Caco-2 (cell line): ENCODE data around the gene ARV1. TPM values are rescaled to one million over a fixed set of nuclear protein-coding genes. Genes with fewer than 3 reads are reported as not detected.

Experiments used
- BruUV-seq: library from RNA; stranded (reverse); fragments of 400-500 nt; replicated peaks from 2 replicates; lab custom pipeline; 2021; lab: Mats Ljungman, UMichigan
- CTCF ChIA-PET: fragments of 300-600 bp; sonication (Branson Sonifier 250); formaldehyde crosslinking; loops from one replicate; lab custom pipeline; 2022; ENCODE audit warnings: antibody characterized with exemption; lab: Charles Lee
- POLR2A ChIA-PET: fragments of 300-600 bp; sonication (Branson Sonifier 250); formaldehyde crosslinking; loops from one replicate; lab custom pipeline; 2022; ENCODE audit warnings: antibody characterized with exemption; lab: Charles Lee
- DNase-seq, 2 experiments: peaks; one replicate each; pipeline versions ENCODE4 v3.0.0 to v3.0.0-alpha.2; 2020 to 2022
- H3K27me3 ChIP-seq: replicated peaks from 2 replicates; pipeline ENCODE4 v1.6.0; 2011; ENCODE audit warnings: low read length; ENCODE audit not compliant: control insufficient read depth, insufficient read depth
- H3K36me3 ChIP-seq: 2 replicates; pipeline ENCODE4 v1.5.1; 2011; ENCODE audit warnings: low read length; ENCODE audit not compliant: control insufficient read depth, insufficient read depth
- H3K4me1 ChIP-seq: fragments of 250-450 bp; sonication (Bioruptor Pico); 2 replicates; pipeline ENCODE4 v1.5.1; 2020; ENCODE audit warnings: mild to moderate bottlenecking
- H3K4me3 ChIP-seq: 2 replicates; pipeline ENCODE4 v1.5.1; 2011; ENCODE audit warnings: low read depth, mild to moderate bottlenecking, control low read depth, low read length
- H3K9me3 ChIP-seq: fragments of 250-450 bp; sonication (Bioruptor Pico); 2 replicates; pipeline ENCODE4 v1.5.1; 2020; ENCODE audit warnings: mild to moderate bottlenecking, moderate library complexity
- H3K27ac Mint-ChIP-seq: one replicate; pipeline ENCODE4 v1.8.0; 2022; ENCODE audit warnings: mixed read lengths; ENCODE audit not compliant: unreplicated experiment
- H3K27me3 Mint-ChIP-seq: one replicate; pipeline ENCODE4 v1.8.0; 2022; ENCODE audit warnings: mixed read lengths; ENCODE audit not compliant: insufficient read depth, unreplicated experiment
- H3K36me3 Mint-ChIP-seq: one replicate; pipeline ENCODE4 v1.8.0; 2022; ENCODE audit warnings: mild to moderate bottlenecking, mixed read lengths; ENCODE audit not compliant: insufficient read depth, unreplicated experiment
- H3K4me1 Mint-ChIP-seq: one replicate; pipeline ENCODE4 v1.8.0; 2022; ENCODE audit warnings: low read depth, mixed read lengths; ENCODE audit not compliant: unreplicated experiment
- H3K4me3 Mint-ChIP-seq: one replicate; pipeline ENCODE4 v1.8.0; 2022; ENCODE audit warnings: mild to moderate bottlenecking, moderate library complexity, mixed read lengths; ENCODE audit not compliant: unreplicated experiment
- H3K9me3 Mint-ChIP-seq: one replicate; pipeline ENCODE4 v1.8.0; 2022; ENCODE audit warnings: mixed read lengths; ENCODE audit not compliant: unreplicated experiment
- CTCF ChIP-seq, 2 experiments: fragments of 200-600 bp in 1 of 2; IDR thresholded peaks; 1 replicate in 1 of 2; 2 replicates in 1 of 2; pipeline versions ENCODE4 v1.5.1 to v1.8.0; 2011 to 2022; ENCODE audit warnings: antibody characterized with exemption in 1 of 2, control low read depth in 1 of 2, inconsistent platforms in 1 of 2, low read depth in 1 of 2, low read length in 1 of 2, mild to moderate bottlenecking in 1 of 2, moderate library complexity in 1 of 2; ENCODE audit not compliant: insufficient read depth in 1 of 2, severe bottlenecking in 1 of 2, unreplicated experiment in 1 of 2
- intact Hi-C: fragments of 100-400 bp; cut with micrococcal nuclease; formaldehyde crosslinking; loops from one replicate; pipeline ENCODE4 v1.10.0; 2022; ENCODE audit not compliant: unreplicated experiment
- total RNA-seq: library from RNA; stranded (reverse); gene quantifications from 2 replicates; pipeline ENCODE4 v1.2.3, GENCODE V29; 2022

ARV1 gene
- total RNA-seq, 1 experiment from 2014 or later = 9.8 TPM

DNA sequence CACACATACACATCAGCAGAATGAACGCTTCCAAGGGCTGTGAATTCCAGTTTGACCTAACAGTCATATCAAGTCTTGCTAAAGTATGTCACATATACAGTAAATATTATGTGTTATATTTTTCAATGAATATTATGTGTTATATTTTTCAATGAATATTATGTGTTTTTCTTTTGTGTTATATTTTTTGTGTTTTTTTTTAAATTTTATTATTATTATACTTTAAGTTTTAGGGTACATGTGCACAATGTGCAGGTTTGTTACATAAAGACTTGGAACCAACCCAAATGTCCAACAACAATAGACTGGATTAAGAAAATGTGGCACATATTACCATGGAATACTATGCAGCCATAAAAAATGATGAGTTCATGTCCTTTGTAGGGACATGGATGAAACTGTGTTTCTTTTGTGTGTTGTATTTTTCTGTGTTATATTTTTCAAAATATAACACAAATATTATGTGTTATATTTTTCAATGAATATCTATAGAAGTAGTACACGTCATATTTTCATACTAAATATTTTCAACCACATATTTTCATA lies 35.8 kb upstream of the ARV1 start:
- Mint-ChIP-seq H3K9me3 (no peaks in the 10 kb centered on the region), H3K4me3 (no peak overlapping the region), H3K27me3 (no peaks in the 10 kb centered on the region), H3K36me3 (peaks cover 54% of the 10 kb centered on the region), H3K27ac (peak overlapping the region; percentile 1), H3K4me1 (peaks cover 23% of the 10 kb centered on the region)
- no peak for DNase-seq
- POLR2A ChIA-PET = no interaction called here
- Histone ChIP-seq H3K4me1 (peaks cover 38% of the 10 kb centered on the region), H3K4me3 (no peak overlapping the region), H3K9me3 (no peaks in the 10 kb centered on the region), H3K27me3 (no peaks in the 10 kb centered on the region), H3K36me3 (peaks cover 2% of the 10 kb centered on the region; the same call in 1 of the 2 replicates)
- CTCF ChIA-PET = no interaction called here
- intact Hi-C loops = no loop called here
- BruUV-seq = no TSS peak
- no peak for TF ChIP-seq CTCF (IDR thresholded peaks at IDR 0.05; ENCODE audit: insufficient read depth in 1 of 2, low read depth in 1 of 2, low read length in 1 of 2, severe bottlenecking in 1 of 2, unreplicated experiment in 1 of 2)

DNA sequence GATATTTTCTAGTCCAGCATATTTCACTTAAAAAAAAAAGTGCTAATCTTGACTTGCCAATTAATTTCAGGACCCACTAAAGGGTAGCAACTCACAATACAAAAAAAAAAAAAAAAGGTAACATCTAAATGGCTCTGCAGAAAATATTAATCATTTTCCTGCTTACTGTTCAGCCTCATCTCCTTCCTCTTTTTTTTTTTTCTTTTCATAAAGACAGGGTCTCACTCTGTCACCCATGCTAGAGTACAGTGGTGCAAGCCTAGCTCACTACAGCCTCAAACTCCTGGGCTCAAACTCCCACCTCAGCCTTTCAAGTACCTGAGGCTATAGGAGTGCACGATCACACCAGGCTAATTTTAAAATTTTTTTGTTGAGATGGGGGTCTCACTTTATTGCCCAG lies 30.6 kb upstream of the ARV1 start:
- Histone ChIP-seq H3K9me3 (no peaks in the 10 kb centered on the region), H3K4me3 (no peak overlapping the region), H3K27me3 (no peaks in the 10 kb centered on the region), H3K4me1 (peaks cover 29% of the 10 kb centered on the region), H3K36me3 (no peaks in the 10 kb centered on the region)
- intact Hi-C loops = loop anchor here (2.0 kb wide), 1 partner anchor 24 kb away; no protein-coding TSS in a partner anchor
- Mint-ChIP-seq H3K27me3 (no peaks in the 10 kb centered on the region), H3K36me3 (peaks cover 58% of the 10 kb centered on the region), H3K4me1 (peaks cover 22% of the 10 kb centered on the region), H3K9me3 (no peaks in the 10 kb centered on the region), H3K4me3 (peak overlapping the region; percentile 57), H3K27ac (peak overlapping the region; percentile 90)
- ChIA-PET POLR2A (interaction anchor here (0.9 to 1.1 kb wide), 3 partner anchors 9 to 31 kb away, joined by 3 to 5 read pairs (median 4); partner anchors contain the start of gene ARV1), CTCF (interaction anchor here (1.1 to 1.8 kb wide), 2 partner anchors 9 to 21 kb away, joined by 3 to 9 read pairs; no protein-coding TSS in a partner anchor)
- TF ChIP-seq CTCF (IDR thresholded peaks at IDR 0.05; ENCODE audit: insufficient read depth in 1 of 2, low read depth in 1 of 2, low read length in 1 of 2, severe bottlenecking in 1 of 2, unreplicated experiment in 1 of 2) = no peak
- no peak for DNase-seq
- BruUV-seq = no TSS peak

GRCh38 chr1:230948903-230949302 lies 30.0 kb upstream of the ARV1 start:
- no peak for TF ChIP-seq CTCF (IDR thresholded peaks at IDR 0.05; ENCODE audit: insufficient read depth in 1 of 2, low read depth in 1 of 2, low read length in 1 of 2, severe bottlenecking in 1 of 2, unreplicated experiment in 1 of 2)

More at GRCh38 chr1:230948903-230949302, 30.0 kb upstream of the ARV1 start:
- Histone ChIP-seq H3K36me3 (peaks cover 2% of the 10 kb centered on the region; the same call in 1 of the 2 replicates), H3K9me3 (no peaks in the 10 kb centered on the region), H3K4me1 (peaks cover 29% of the 10 kb centered on the region), H3K27me3 (no peaks in the 10 kb centered on the region), H3K4me3 (no peak overlapping the region)
- H3K4me1 Mint-ChIP-seq = peaks cover 22% of the 10 kb centered on the region
- H3K36me3 Mint-ChIP-seq = peaks cover 57% of the 10 kb centered on the region
- ChIA-PET CTCF (interaction anchor here (1.1 to 1.8 kb wide), 2 partner anchors 10 to 20 kb away, joined by 3 to 9 read pairs; no protein-coding TSS in a partner anchor), POLR2A (interaction anchor here (0.6 to 1.1 kb wide), 4 partner anchors 10 to 80 kb away, joined by 3 to 5 read pairs (median 4); partner anchors contain the start of gene ARV1)
- no TSS peak for BruUV-seq
- H3K4me3 Mint-ChIP-seq = peak overlapping the region; percentile 57
- DNase-seq = peak in 1 of 2 experiments; percentile 56
- H3K27me3 Mint-ChIP-seq = no peaks in the 10 kb centered on the region
- H3K27ac Mint-ChIP-seq = peak overlapping the region; percentile 90
- intact Hi-C loops = loop anchor here (1.0 to 2.0 kb wide), 2 partner anchors 10 to 24 kb away; no protein-coding TSS in a partner anchor
- H3K9me3 Mint-ChIP-seq = no peaks in the 10 kb centered on the region
